IPS-18c (cell line): Measurements from ENCODE around the gene TJP1.
"Not testable (repeated sequence)": the region's sequence is repeated elsewhere in the genome, so short reads cannot be mapped to it uniquely, and the experiment has no call there.

ENCODE experiments used
- H3K4me3 ChIP-seq: 2 replicates; pipeline ENCODE4 v1.7.0; 2013; ENCODE audit warnings: low read depth, mild to moderate bottlenecking, low read length, moderate library complexity; ENCODE audit not compliant: insufficient read depth
- H3K9me3 ChIP-seq: one replicate; pipeline ENCODE4 v1.6.1; 2013; ENCODE audit warnings: mild to moderate bottlenecking, low read length, moderate library complexity; ENCODE audit not compliant: control insufficient read depth, insufficient read depth

The TJP1 gene

DNA sequence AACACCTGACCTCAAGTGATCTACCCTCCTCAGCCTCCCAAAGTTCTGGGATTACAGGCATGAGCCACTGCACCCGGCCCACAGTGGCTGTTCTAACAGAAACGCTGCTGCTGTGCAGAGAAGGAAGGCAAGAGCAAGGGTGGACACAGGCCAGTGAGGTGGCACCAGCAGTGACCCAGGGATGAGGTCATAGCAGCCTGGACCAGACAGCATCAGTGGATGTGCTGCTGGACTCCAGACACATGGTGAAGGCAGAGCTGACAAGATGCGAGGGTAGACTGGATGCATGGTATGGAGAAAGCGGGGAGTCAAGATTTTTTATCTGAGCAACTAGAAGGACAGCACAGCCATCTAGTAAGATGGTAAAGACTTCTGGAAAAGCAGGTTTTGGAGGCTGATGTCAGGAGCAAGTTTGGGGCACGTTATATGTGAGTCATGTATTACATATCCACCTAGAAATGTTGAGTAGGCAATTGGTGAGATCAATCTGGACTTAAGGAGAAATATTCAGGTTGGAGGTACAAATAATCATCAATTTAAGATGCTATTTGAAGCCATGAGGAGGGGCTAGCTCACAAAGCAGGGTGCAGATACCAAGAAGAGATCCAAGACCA, 22.1 kb upstream of the TJP1 start:
- Histone ChIP-seq H3K4me3 (no peak overlapping the region), H3K9me3 (peaks cover 3% of the 10 kb centered on the region)

GRCh38 chr15:29842290-29842689, 20.0 kb upstream of the TJP1 start:
- no peaks in the 10 kb centered on the region for H3K9me3 ChIP-seq
- H3K4me3 ChIP-seq = no peak overlapping the region

DNA sequence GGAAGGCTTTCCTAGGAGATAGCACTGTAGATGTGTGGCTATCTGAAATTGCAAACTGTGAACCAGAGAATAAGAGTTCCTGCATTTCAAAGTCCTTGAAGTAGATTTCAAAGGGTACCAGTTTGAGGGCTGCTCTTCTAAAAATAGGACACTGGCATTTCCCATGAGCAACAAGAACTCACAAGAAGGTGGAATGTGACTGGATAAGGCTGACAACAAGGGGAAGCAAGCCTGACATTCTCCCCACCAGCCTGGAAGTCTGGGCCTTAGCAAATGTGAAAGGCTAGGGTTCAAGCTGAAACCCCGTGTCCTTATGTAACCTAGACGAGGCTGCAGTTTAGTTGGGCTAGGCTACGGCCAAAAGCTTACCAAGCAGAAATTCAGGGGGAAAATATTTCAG, 18.7 kb upstream of the TJP1 start:
- no peaks in the 10 kb centered on the region for H3K9me3 ChIP-seq
- no peak overlapping the region for H3K4me3 ChIP-seq

DNA sequence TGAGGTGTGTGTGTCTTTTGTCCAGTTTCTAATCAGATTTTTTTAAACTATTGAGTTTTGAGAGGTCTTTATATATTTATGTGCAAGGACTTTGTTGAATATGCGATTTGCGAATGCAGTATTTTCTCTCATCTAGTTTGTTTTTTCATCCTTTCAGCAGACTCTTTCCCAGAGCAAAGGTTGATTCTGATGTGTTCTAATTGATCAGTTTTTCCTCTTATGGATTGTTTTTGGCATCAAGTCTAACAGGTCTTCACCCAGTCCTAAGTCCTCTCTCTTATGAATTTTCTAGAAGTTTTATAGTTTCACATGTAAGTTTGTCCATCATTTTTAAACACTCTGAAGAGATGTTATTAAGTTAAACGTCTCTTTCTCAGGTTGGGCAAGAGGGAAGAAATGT, 17.8 kb upstream of the TJP1 start:
- Histone ChIP-seq H3K4me3 (no peak overlapping the region), H3K9me3 (no peaks in the 10 kb centered on the region)

GRCh38 chr15:29838352-29839010, 16.2 kb upstream of the TJP1 start:
- Histone ChIP-seq H3K9me3 (no peaks in the 10 kb centered on the region), H3K4me3 (no peak overlapping the region)

GRCh38 chr15:29835301-29835700, 13.0 kb upstream of the TJP1 start:
- H3K9me3 ChIP-seq = no peaks in the 10 kb centered on the region
- H3K4me3 ChIP-seq = no peak overlapping the region

DNA sequence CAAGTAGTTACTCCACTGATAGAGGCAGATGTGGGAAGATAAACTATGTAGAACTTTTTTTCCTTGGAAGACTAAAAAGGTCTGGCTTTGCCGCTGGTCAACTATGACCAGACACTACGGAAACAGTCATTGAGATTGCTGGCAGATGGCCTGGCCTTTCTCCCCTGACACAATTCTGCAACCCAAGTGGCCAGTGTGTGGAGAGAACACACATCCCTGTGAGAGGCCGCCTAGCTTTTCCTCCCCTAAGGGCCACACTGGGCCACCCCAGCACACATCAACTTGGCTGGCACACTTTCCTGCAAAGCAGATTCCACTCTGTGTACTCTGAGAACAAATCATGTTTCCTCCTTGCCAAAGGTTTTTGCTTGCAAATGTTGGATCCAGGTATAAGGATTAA, 10.4 kb upstream of the TJP1 start:
- Histone ChIP-seq H3K9me3 (no peaks in the 10 kb centered on the region), H3K4me3 (no peak overlapping the region)

- no peak overlapping the region for H3K4me3 ChIP-seq
- H3K9me3 ChIP-seq = no peaks in the 10 kb centered on the region
These were observed 4.9 kb upstream of the TJP1 start for GRCh38 chr15:29826908-29827820.

GRCh38 chr15:29825227-29825626, 3.0 kb upstream of the TJP1 start:
- H3K9me3 ChIP-seq = no peaks in the 10 kb centered on the region
- no peak overlapping the region for H3K4me3 ChIP-seq

GRCh38 chr15:29822684-29823459, 604 bp upstream of the TJP1 start:
- peak overlapping the region; percentile 83 for H3K4me3 ChIP-seq
- H3K9me3 ChIP-seq = no peaks in the 10 kb centered on the region

DNA sequence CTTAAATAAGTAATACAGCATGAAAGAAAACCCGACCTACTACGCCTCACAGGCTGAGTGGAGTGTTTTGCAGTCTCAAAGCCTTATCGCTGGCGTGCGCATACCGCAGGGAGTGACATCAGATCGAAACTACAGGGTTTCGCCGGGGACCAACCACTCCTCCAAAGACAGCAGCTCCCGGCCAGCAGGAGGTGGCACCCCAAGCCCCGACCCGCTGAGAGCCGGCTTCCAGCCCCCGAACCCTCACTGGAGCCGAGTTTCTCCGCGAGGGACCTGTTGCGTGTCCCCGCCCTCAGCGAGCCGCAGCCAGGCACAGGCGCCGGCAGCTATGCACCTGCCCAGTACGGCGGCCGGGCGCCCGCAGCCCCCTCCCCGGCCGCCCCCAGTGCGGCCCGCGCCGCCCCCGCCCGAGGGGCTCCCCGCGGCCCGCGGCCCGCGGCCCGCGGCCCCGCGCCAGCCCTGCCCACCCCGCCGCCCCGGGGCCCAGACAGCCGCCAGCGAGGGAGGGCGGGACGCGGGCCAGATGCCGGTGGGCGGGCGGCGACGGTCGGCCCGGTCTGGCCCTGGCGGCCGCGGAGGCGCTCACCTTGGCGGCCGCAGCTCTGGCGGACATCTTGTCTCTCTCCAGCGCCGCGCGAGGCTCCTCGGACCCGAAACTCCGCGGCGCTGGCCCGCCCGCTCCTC, 710 bp downstream of the TJP1 start:
- Histone ChIP-seq H3K4me3 (peak overlapping the region; percentile 85), H3K9me3 (no peaks in the 10 kb centered on the region)

DNA sequence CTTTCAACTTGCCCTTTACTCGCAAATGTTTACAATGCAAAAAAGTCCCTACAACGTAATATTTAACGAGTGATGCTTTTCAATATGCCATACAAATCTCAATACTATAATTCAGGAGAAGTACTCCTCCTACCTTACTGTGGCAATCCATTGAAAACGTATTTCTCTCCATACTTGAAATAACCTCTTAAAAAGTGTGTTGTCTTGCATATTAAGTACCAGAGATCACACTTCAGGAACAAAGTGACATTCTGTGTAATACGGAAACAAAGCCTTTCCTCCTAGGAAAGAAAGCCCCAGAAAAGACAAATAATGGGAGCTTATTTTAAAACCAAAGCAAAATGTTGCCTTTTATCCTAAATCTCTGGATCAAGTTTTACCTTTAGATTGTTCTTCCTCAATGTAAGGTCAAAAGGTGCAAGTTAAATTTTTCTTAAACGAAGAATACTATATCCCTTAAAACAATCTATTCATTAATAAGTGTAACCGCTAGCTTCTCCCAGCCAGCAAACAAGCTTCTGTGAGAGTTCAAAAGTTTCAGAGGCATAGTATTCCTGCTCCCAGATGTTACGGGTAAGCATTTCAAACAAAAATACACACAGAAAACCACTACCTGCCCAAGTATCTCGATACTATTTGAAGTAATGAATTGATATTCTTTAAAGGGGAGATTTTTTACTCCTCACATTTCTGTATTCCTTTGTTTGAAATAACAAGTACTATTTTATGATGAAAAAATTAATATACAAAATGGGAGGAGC, 1.7 kb downstream of the TJP1 start:
- Histone ChIP-seq H3K9me3 (no peaks in the 10 kb centered on the region), H3K4me3 (peak overlapping the region; percentile 74)

DNA sequence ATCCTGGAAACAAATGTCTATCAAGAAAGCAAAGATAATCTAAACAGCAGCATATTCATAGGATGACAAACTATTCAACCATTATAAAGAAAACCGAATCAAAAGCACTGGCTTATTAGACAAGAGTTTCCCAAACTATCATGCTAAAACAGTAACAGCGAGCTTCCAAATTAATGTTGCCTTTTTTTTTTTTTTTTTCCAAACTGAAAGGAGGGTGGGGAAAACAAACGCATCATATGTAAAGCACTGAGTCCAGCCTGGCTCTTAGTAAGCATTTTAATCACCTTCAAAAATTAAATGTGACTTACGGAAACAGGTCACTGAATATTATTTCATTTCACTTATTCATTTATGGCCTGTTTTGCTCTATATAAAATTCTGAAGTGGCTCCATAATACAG, 2.3 kb downstream of the TJP1 start:
- H3K4me3 ChIP-seq = no peak overlapping the region
- H3K9me3 ChIP-seq = no peaks in the 10 kb centered on the region

DNA sequence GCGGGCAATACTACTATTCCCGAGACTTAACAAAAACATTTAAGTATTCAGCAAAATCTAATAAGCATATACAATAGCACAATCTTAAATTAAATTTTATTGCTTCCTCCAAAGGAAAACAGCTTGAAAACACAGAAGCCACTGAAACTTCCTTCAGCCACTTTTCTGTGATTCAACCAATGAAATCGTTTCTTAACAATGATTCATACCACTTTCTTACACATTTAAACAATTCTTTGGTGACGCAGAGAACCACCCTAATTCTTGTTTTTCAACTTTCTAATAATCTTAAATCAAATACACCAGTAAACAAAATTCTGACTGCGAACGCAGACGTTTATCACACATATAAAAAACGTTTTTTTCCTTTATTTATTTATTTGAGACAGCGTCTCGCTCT, 4.1 kb downstream of the TJP1 start:
- no peak overlapping the region for H3K4me3 ChIP-seq
- no peaks in the 10 kb centered on the region for H3K9me3 ChIP-seq

DNA sequence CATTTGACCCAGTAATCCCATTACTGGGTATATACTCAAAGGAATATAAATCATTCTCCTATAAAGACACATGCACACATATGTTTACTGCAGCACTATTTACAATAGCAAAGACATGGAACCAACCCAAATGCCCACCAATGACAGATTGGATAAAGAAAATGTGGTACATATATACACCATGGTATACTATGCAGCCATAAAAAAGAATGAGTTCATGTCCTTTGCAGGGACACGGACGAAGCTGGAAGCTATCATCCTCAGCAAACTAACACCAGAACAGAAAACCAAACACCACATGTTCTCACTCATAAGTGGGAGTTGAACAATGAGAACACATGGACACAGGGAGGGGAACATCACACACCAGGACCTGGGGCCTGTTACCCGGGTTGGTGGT, 4.8 kb downstream of the TJP1 start:
- not testable (repeated sequence) for H3K4me3 ChIP-seq, H3K9me3 ChIP-seq

GRCh38 chr15:29815000-29815710, 7.1 kb downstream of the TJP1 start:
- Histone ChIP-seq H3K4me3 (no peak overlapping the region), H3K9me3 (no peaks in the 10 kb centered on the region)
